ENCODE data around the gene FAM53A.
"Not testable (repeated sequence)": the region's sequence is repeated elsewhere in the genome, so short reads cannot be mapped to it uniquely, and the experiment has no call there.

The FAM53A gene

DNA sequence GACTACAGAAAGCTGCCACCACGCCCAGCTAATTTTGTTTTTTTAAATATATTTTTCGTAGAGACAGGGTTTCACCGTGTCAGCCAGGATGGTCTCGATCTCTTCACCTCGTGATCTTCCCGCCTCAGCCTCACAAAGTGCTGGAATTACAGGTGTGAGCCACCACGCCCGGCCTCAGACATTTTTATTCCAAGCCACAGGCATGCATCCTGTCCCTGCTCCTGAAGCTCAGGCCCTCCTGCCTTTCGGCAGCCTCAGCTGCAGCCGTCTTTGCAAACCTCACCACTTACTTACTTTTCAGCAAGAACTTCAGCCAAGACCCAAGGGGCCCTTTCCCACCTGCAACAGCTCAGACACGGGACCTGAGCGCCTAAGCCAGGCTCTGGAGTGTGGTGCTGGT is 26.0 kb downstream of the FAM53A start:
- DNase-seq, result no peak

GRCh38 chr4:1656986-1657385 is 27.1 kb downstream of the FAM53A start:
- no peak for DNase-seq

GRCh38 chr4:1656132-1656531 is 28.0 kb downstream of the FAM53A start:
- no peak for DNase-seq

- no peak for DNase-seq
These were observed 28.4 kb downstream of the FAM53A start for GRCh38 chr4:1655676-1656075.

- no peak for DNase-seq
These were observed 29.0 kb downstream of the FAM53A start for GRCh38 chr4:1655081-1655480.

GRCh38 chr4:1654216-1654955 is 29.7 kb downstream of the FAM53A start:
- no peak for DNase-seq

GRCh38 chr4:1653776-1654175 is 30.3 kb downstream of the FAM53A start:
- DNase-seq, result no peak

DNA sequence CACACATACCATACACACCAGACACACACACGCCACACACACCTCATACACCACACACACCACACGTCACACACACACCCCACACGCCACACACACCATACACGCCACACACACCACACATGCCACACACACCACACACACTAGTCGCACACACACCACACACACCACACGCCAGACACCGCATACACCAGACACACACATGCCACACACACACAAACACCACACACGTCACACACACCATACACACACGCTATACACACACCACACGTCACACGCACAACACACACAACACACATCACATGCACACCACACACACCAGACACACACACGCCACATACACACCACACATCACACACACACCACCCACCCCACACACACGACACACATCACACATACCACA is 32.0 kb downstream of the FAM53A start:
- no peak for DNase-seq

- DNase-seq, result no peak
These were observed 32.5 kb downstream of the FAM53A start for GRCh38 chr4:1651609-1652008.

DNA sequence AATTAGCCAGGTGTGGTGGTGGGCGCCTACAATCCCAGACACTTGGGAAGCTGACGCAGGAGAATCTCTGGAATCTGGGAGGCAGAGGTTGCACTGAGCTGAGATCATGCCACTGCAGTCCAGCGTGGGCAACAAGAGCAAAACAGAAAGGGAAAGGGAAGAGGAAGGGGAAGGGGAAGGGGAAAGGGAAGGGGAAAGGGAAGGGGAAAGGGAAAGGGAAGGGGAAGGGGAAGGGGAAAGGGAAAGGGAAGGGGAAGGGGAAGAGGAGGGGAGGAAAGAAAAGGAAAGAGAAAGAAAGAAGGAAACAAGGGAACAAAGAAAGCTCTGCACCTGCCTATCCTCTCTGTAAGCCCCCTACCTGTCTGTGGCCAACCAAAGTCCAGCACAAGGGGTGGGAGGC is 35.2 kb downstream of the FAM53A start:
- no peak for DNase-seq

DNA sequence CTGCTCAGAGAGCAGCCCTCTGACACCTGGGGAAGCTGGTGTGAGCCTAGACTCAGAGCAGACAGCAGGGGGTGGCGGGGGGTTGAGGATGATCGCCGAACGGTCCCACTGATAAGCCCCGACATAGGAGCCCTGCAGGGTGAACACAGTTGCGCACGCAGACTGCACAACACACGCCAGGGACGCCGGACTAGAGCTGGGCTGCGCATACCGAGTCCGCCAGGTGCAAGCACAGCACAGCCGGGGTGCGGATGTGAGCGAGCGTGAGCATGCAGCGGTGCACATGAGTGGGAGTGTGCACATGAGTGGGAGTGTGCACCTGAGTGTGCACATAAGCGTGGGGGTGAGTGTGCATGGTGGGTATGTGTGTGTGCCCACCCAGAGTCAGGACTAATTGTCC is 36.7 kb downstream of the FAM53A start:
- no peak for DNase-seq

DNA sequence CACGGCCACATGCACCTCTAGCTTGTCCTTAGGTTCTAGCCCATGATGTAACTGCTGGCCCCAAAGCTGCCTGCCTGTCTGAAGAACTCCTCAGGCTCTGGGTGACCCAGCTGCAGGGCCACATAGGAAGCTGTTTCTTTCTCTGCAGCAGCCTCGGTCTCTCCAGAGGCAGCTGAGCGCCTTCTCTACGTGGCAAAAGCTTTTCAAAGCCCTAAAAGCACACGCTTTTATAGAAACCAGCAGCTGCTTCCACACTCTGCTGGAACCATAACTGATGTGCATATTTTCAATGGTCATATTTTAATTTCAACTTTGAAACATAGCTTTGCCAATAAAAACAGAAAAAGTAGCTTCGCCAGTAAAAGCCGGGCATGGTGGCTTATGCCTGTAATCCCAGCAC is 37.4 kb downstream of the FAM53A start:
- no peak for DNase-seq

GRCh38 chr4:1644891-1645657 is 39.0 kb downstream of the FAM53A start:
- no peak for DNase-seq

GRCh38 chr4:1643971-1644735 is 40.0 kb downstream of the FAM53A start:
- DNase-seq, result no peak

GRCh38 chr4:1642196-1642951 is 41.7 kb downstream of the FAM53A start:
- no peak for DNase-seq

DNA sequence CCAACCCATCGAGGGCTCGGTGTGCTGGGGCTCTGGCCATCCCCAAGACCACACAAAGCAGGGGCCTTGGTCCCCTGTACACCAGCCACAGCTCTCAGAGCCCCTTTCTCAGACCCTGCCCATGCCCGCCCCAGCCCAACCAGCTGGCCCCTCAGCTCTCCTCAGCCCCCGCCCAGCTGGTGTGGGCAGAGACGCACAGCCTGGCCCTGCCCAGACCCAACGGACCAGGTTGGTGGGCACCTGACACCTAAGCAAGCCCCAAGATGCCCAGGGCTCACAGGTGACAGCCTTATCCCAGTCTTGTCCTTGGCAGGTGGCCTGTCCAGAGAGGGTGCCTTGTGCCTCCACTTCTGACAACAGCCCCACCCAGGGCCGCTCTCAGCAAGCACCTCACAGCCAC is 42.4 kb downstream of the FAM53A start:
- DNase-seq, result no peak

GRCh38 chr4:1640716-1641503 is 43.2 kb downstream of the FAM53A start:
- not testable (repeated sequence) for DNase-seq

DNA sequence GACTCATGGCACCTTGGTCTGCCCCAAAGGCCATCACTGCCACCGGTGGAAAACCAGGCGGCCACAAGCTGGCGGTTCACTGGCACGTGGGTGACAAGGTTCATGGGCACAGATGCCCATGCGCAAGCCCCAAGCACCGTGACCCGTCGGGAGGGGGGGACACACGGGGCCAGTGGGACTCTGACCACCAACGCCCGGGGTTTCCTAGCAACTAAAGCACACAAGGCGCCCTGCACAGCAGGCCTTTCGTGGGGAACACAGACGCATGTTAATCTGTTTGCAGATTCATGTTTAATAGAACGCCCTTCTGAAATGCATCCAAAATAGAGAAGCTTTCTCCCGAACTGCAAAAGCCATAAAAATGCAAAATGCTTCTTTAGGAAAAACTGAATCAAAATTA is 43.9 kb downstream of the FAM53A start:
- no peak for DNase-seq

GRCh38 chr4:1639299-1639868 is 44.7 kb downstream of the FAM53A start:
- DNase-seq, result no peak

DNA sequence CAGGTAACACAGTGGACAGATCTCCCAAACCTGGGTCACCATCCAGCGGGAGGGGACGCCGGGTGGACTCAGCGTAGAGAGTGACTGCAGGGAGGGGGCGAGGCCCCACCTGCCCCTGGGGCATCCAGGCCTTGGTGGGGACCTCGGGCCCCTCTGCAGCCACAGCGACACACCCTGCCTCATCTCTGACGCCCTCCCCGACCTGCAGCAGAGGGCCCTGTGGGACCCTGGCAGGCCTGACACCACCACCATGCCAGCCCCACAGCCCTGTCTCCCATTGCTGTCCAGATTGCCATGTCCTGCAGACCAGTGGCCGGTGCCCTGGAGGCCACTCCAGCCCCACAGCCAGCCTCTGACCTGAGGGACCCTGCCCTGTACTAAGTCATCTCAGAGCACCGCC is 45.2 kb downstream of the FAM53A start:
- DNase-seq, result no peak

DNA sequence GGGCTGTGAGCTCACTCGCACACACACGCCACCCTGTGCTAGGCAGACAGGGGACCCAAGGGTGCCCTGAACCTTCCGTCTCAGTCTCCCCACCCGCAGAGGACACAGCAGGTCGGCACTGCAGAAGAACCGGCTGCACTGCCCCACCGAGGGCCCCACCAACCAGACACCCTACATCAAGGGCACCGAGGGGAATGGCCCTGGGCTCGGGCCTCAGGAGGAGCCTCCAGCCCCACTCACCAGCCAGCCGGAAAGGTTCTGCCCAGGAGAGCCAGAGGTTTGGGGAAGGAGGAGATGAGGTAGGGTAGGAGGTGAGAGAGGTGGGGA is 45.9 kb downstream of the FAM53A start:
- no peak for DNase-seq

Data from Kasumi-1 (cell line).